Right lobe of liver (tissue), 4 donors: ENCODE results near the gene SLC37A4.

Experiments
- CTCF ChIP-seq, 4 donors: fragments of 200-600 bp in 3 of 4; fragments of 450-650 bp in 1 of 4; IDR thresholded peaks; one replicate each; pipeline versions ENCODE4 v1.5.1 to v1.8.0; 2016 to 2022; ENCODE audit warnings: antibody characterized with exemption in 4 of 4, mild to moderate bottlenecking in 2 of 4
- POLR2A ChIP-seq: fragments of 450-650 bp; IDR thresholded peaks from one replicate; pipeline ENCODE4 v1.6.1; 2017; ENCODE audit warnings: antibody characterized with exemption, mild to moderate bottlenecking
- donor health status: DM: no; HTN: no; CAD: no.
- donor health status: DM: no; HTN: no; CAD: no.
- donor health status: DM: no; HTN: yes; CAD: no.

- TF ChIP-seq CTCF (IDR thresholded peaks at IDR 0.05), result no peak
- no peak for TF ChIP-seq POLR2A
Measured at GRCh38 chr11:118980191-118980881, 50.3 kb downstream of the SLC37A4 start.
